ENCODE results near the gene HECW1. TPM values are rescaled to one million over a fixed set of nuclear protein-coding genes. Genes with fewer than 3 reads are reported as not detected.

HECW1 gene
- total and polyA plus RNA-seq, 2 of the 13 experiments (the other 11 are each of a cell fraction or from before 2014, with no cell fraction given): not detected

DNA sequence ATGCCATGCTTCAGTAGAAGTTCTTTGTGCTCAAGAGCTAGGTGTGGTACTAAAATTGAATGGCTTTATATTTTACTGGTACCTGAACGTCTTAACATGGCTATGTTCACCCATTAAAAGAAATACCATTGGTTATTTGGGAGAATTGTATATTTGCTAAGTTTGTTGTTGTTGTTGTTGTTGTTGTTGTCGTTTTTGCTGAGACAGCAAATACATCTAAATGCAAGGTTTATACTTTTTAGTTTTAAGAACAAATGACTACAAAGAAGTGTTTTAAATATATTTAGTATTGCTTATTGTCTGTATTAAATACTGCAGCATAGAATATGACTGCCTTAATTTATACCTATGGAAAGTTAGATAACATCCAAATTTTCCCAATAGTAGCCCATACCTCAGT is 66.9 kb downstream of the HECW1 start:
- H3K4me1 ChIP-seq (ENCODE audit: insufficient read depth, low read length): no peaks in the 10 kb centered on the region
- H3K27me3 ChIP-seq (ENCODE audit: control insufficient read depth in 1 of 2, insufficient read depth in 2 of 2, low read length in 2 of 2): no peaks in the 10 kb centered on the region
- WGBS (ENCODE audit: low lambda C conversion rate): 4% methylated on average over 2 of the region's 2 CpGs
- H3K4me3 ChIP-seq (replicated peaks in 1 of 3; ENCODE audit: insufficient read depth in 1 of 3, low read depth in 2 of 3, low read length in 3 of 3): no peak overlapping the region
- FAIRE-seq (no peak), ATAC-seq (no peak), DNase-seq (ENCODE audit: low spot score) (no peak)
- no peaks in the 10 kb centered on the region for H3K9me3 ChIP-seq (ENCODE audit: low read length)
- TF ChIP-seq MAFF (IDR thresholded peaks at IDR 0.05; ENCODE audit: low read depth, low read length) (peak; percentile 97), MAFK (conservative IDR thresholded peaks at IDR 0.05 in 1 of 2, IDR thresholded peaks at IDR 0.05 in 1 of 2; ENCODE audit: low read length in 2 of 2) (peak; percentile 92 to 97), FLYWCH1 (CRISPR knock-in tag; IDR thresholded peaks at IDR 0.05) (no peak)
- ChIA-PET POLR2A (no interaction called here), CTCF (ENCODE audit: low intra/inter-chr PET ratio, low total read pairs) (no interaction called here)
- no peaks in the 10 kb centered on the region for H3K79me2 ChIP-seq (ENCODE audit: insufficient read depth, low read length)
- BruUV-seq (replicated peaks): no TSS peak
- H3K9ac ChIP-seq (ENCODE audit: insufficient read depth, low read depth, low read length): no peak overlapping the region
- no peaks in the 10 kb centered on the region for H3K36me3 ChIP-seq (replicated peaks in 1 of 2; ENCODE audit: control insufficient read depth in 1 of 2, insufficient read depth in 2 of 2, low read length in 2 of 2)
- in situ Hi-C loops (cut with HindIII; ENCODE audit: extremely low pct_ligation_motif_present, low pct_unique_long_range_greater_than_20kb): no loop called here
- H2AFZ ChIP-seq (ENCODE audit: low read length): no peak overlapping the region
- H3K4me2 ChIP-seq (ENCODE audit: low read depth, low read length): no peak overlapping the region
- H3K27ac ChIP-seq (ENCODE audit: extremely low read length, insufficient read depth, low read length): no peak overlapping the region
- intact Hi-C loops (cut with micrococcal nuclease; ENCODE audit: unreplicated experiment): no loop called here
- no peaks in the 10 kb centered on the region for H4K20me1 ChIP-seq (ENCODE audit: insufficient read depth, low read length)

DNA sequence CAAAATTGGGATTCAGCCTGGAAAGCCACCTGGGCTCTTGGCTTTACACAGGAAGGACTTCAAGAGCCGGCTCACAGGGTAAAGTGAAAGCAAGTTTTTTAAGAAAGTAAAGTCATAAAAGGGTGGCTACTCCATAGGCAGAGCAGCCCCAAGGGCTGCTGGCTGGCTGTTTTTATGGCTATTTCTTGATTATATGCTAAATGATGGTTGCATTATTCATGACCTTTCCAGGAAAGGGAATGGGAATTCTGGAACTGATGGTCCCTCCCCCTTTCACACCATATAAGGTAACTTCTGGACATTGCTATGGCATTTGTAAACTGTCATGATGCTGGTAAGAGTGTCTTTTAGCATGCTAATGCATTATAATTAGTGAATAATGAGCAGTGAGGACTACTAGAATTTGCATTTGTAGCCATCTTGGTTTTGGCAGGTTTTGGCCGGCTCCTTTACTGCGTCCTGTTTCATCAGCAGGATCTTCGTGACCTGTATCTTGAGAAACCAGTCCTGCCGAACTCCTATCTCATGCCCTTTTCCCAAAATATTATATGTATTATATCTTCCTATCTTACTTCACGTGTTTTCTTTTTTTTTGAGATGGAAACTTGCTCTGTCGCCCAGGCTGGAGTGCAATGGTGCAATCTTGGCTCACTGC is 80.5 kb downstream of the HECW1 start:
- CTCF ChIA-PET (ENCODE audit: low intra/inter-chr PET ratio, low total read pairs): no interaction called here
- no peaks in the 10 kb centered on the region for H3K4me1 ChIP-seq (ENCODE audit: insufficient read depth, low read length)
- in situ Hi-C loops (cut with HindIII; ENCODE audit: extremely low pct_ligation_motif_present, low pct_unique_long_range_greater_than_20kb): no loop called here
- no peak overlapping the region for H3K4me2 ChIP-seq (ENCODE audit: low read depth, low read length)
- POLR2A ChIA-PET: no interaction called here
- H3K9me3 ChIP-seq (ENCODE audit: low read length): no peaks in the 10 kb centered on the region
- no peak overlapping the region for H3K27ac ChIP-seq (ENCODE audit: extremely low read length, insufficient read depth, low read length)
- FAIRE-seq: no peak
- BruUV-seq (replicated peaks): no TSS peak
- H3K36me3 ChIP-seq (replicated peaks in 1 of 2; ENCODE audit: control insufficient read depth in 1 of 2, insufficient read depth in 2 of 2, low read length in 2 of 2): no peaks in the 10 kb centered on the region
- no peak overlapping the region for H3K4me3 ChIP-seq (replicated peaks in 1 of 3; ENCODE audit: insufficient read depth in 1 of 3, low read depth in 2 of 3, low read length in 3 of 3)
- no peaks in the 10 kb centered on the region for H3K79me2 ChIP-seq (ENCODE audit: insufficient read depth, low read length)
- intact Hi-C loops (cut with micrococcal nuclease; ENCODE audit: unreplicated experiment): no loop called here
- no peak overlapping the region for H2AFZ ChIP-seq (ENCODE audit: low read length)
- H4K20me1 ChIP-seq (ENCODE audit: insufficient read depth, low read length): no peaks in the 10 kb centered on the region
- DNase-seq (ENCODE audit: low spot score): no peak
- WGBS (ENCODE audit: low lambda C conversion rate): 50% methylated on average over 7 of the region's 7 CpGs
- ATAC-seq: no peak
- H3K27me3 ChIP-seq (ENCODE audit: control insufficient read depth in 1 of 2, insufficient read depth in 2 of 2, low read length in 2 of 2): peaks cover 0 to 10% of the 10 kb centered on the region in 2 experiments; a peak in 2 of 5 replicates
- H3K9ac ChIP-seq (ENCODE audit: insufficient read depth, low read depth, low read length): no peak overlapping the region
- TF ChIP-seq ZSCAN25 (CRISPR knock-in tag; IDR thresholded peaks at IDR 0.05): no peak
- TF ChIP-seq PHF20 (CRISPR knock-in tag; IDR thresholded peaks at IDR 0.05): no peak
- TF ChIP-seq ZFP62 (CRISPR knock-in tag; IDR thresholded peaks at IDR 0.05): no peak
- TF ChIP-seq, protein P1, sequence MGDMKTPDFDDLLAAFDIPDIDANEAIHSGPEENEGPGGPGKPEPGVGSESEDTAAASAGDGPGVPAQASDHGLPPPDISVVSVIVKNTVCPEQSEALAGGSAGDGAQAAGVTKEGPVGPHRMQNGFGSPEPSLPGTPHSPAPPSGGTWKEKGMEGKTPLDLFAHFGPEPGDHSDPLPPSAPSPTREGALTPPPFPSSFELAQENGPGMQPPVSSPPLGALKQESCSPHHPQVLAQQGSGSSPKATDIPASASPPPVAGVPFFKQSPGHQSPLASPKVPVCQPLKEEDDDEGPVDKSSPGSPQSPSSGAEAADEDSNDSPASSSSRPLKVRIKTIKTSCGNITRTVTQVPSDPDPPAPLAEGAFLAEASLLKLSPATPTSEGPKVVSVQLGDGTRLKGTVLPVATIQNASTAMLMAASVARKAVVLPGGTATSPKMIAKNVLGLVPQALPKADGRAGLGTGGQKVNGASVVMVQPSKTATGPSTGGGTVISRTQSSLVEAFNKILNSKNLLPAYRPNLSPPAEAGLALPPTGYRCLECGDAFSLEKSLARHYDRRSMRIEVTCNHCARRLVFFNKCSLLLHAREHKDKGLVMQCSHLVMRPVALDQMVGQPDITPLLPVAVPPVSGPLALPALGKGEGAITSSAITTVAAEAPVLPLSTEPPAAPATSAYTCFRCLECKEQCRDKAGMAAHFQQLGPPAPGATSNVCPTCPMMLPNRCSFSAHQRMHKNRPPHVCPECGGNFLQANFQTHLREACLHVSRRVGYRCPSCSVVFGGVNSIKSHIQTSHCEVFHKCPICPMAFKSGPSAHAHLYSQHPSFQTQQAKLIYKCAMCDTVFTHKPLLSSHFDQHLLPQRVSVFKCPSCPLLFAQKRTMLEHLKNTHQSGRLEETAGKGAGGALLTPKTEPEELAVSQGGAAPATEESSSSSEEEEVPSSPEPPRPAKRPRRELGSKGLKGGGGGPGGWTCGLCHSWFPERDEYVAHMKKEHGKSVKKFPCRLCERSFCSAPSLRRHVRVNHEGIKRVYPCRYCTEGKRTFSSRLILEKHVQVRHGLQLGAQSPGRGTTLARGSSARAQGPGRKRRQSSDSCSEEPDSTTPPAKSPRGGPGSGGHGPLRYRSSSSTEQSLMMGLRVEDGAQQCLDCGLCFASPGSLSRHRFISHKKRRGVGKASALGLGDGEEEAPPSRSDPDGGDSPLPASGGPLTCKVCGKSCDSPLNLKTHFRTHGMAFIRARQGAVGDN (CRISPR knock-in tag; IDR thresholded peaks at IDR 0.05): no peak
- TF ChIP-seq ZNF441 (CRISPR knock-in tag; IDR thresholded peaks at IDR 0.05; ENCODE audit: borderline replicate concordance): no peak
- TF ChIP-seq ETV6 (CRISPR knock-in tag; conservative IDR thresholded peaks at IDR 0.05): no peak
- TF ChIP-seq KLF15 (CRISPR knock-in tag; IDR thresholded peaks at IDR 0.05; ENCODE audit: borderline replicate concordance): no peak
- no peak for TF ChIP-seq SP1 (IDR thresholded peaks at IDR 0.05)
- no peak for TF ChIP-seq SP1 (CRISPR knock-in tag; IDR thresholded peaks at IDR 0.05)
- no peak for TF ChIP-seq REXO4 (CRISPR knock-in tag; IDR thresholded peaks at IDR 0.05; ENCODE audit: borderline replicate concordance)
- no peak for TF ChIP-seq ZNF615 (CRISPR knock-in tag; IDR thresholded peaks at IDR 0.05; ENCODE audit: borderline replicate concordance)
- no peak for TF ChIP-seq TEAD3 (CRISPR knock-in tag; optimal IDR thresholded peaks at IDR 0.05; ENCODE audit: borderline replicate concordance)
- TF ChIP-seq ZNF337 (CRISPR knock-in tag; IDR thresholded peaks at IDR 0.05; ENCODE audit: borderline replicate concordance, low read depth): no peak
- TF ChIP-seq ZNF274 (CRISPR knock-in tag; IDR thresholded peaks at IDR 0.05): no peak

All from HepG2 (cell line).